ENCODE measurements around the gene COLGALT1.
A peak's percentile ranks its signal among the peaks of the same experiment; 100 is the strongest.
"Not testable (repeated sequence)": the region's sequence is repeated elsewhere in the genome, so short reads cannot be mapped to it uniquely, and the experiment has no call there.

COLGALT1 gene

DNA sequence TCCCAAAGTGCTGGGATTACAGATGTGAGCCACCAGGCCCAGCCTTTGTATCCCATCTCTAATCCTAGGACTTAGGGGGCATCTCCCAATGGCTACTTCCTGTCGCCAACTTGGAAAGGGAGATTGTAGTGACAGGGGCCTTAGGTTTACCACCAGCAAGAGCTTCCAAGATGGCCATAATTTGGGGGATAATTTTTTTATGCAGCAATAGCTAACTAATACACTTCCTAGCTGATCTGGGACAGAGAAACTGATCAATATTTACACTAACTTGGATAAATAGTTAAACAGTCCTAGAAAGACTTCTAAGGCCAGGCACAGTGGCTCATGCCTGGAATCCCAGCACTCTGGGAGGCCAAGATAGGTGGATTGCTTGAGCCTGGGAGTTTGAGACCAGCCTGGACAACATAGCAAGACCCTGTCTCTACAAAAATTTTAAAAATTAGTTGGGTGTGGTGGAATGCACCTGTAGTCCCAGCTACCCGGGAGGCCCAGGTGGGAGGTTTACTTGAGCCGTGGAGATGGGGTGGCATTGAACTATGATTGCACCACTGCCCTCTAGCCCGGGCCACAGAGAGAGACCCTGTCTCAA lies 5.3 kb upstream of the COLGALT1 start:
- Histone ChIP-seq H3K27ac (ENCODE audit: low read length) (no peak overlapping the region), H3K36me3 (ENCODE audit: insufficient read depth, low read depth, low read length) (no peaks in the 10 kb centered on the region), H3K4me3 (ENCODE audit: low read length) (no peak overlapping the region), H3K9me3 (ENCODE audit: insufficient read depth, low read depth, low read length) (no peaks in the 10 kb centered on the region), H3K9ac (ENCODE audit: low read depth, low read length) (no peak overlapping the region), H3K4me1 (ENCODE audit: insufficient read depth, low read length) (no peaks in the 10 kb centered on the region), H3K27me3 (ENCODE audit: insufficient read depth, low read length) (no peaks in the 10 kb centered on the region)

- H3K27me3 ChIP-seq (ENCODE audit: insufficient read depth, low read length), result not testable (repeated sequence)
These were observed 2.7 kb upstream of the COLGALT1 start for GRCh38 chr19:17552735-17553134.

GRCh38 chr19:17553256-17553655 lies 2.2 kb upstream of the COLGALT1 start:
- Histone ChIP-seq H3K27me3 (ENCODE audit: insufficient read depth, low read length) (no peaks in the 10 kb centered on the region), H3K27ac (ENCODE audit: low read length) (no peak overlapping the region), H3K4me3 (ENCODE audit: low read length) (no peak overlapping the region), H3K36me3 (ENCODE audit: insufficient read depth, low read depth, low read length) (no peaks in the 10 kb centered on the region), H3K9me3 (ENCODE audit: insufficient read depth, low read depth, low read length) (no peaks in the 10 kb centered on the region), H3K4me1 (ENCODE audit: insufficient read depth, low read length) (no peaks in the 10 kb centered on the region), H3K9ac (ENCODE audit: low read depth, low read length) (no peak overlapping the region)

More at GRCh38 chr19:17552735-17553134, 2.7 kb upstream of the COLGALT1 start:
- H3K4me1 ChIP-seq (ENCODE audit: insufficient read depth, low read length); H3K27ac ChIP-seq (ENCODE audit: low read length); H3K9me3 ChIP-seq (ENCODE audit: insufficient read depth, low read depth, low read length); H3K4me3 ChIP-seq (ENCODE audit: low read length); H3K9ac ChIP-seq (ENCODE audit: low read depth, low read length); H3K36me3 ChIP-seq (ENCODE audit: insufficient read depth, low read depth, low read length): not testable (repeated sequence)

DNA sequence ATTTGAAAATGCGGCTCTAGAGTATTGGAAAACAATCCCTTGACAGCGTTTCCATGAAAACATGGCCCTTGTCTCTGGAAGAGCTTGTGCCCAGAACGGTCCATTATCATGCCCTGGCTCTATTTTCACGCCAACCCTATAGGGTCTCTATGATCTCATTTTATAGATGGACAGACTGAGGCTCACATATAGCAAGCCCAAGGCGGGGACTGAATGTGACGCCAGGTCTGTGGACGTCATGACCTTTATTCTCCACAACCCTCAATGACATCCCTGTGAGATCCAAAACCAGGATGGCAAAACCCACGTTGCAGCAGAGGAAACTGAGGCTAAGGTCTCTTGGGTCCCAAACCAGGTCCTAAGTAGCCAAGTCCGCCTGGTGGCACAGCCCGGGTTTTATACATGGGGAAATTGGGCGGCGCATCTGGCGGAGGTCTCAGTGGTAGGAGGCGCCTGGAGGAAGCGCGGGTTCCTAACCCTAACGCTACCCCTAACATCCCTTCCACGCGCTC lies 425 bp upstream of the COLGALT1 start:
- H3K4me1 ChIP-seq (ENCODE audit: insufficient read depth, low read length), result no peaks in the 10 kb centered on the region

GRCh38 chr19:17555929-17556813 lies 722 bp downstream of the COLGALT1 start:
- Histone ChIP-seq H3K4me3 (ENCODE audit: low read length) (peak overlapping the region; percentile 80), H3K36me3 (ENCODE audit: insufficient read depth, low read depth, low read length) (peaks cover 16% of the 10 kb centered on the region), H3K27ac (ENCODE audit: low read length) (no peak overlapping the region), H3K4me1 (ENCODE audit: insufficient read depth, low read length) (no peaks in the 10 kb centered on the region), H3K27me3 (ENCODE audit: insufficient read depth, low read length) (no peaks in the 10 kb centered on the region), H3K9ac (ENCODE audit: low read depth, low read length) (peak overlapping the region; percentile 63; the same call in 1 of the 2 replicates), H3K9me3 (ENCODE audit: insufficient read depth, low read depth, low read length) (no peaks in the 10 kb centered on the region)

More for the DNA sequence above, 425 bp upstream of the COLGALT1 start:
- peak overlapping the region; percentile 80 for H3K4me3 ChIP-seq (ENCODE audit: low read length)
- peaks cover 9% of the 10 kb centered on the region for H3K36me3 ChIP-seq (ENCODE audit: insufficient read depth, low read depth, low read length)
- H3K27ac ChIP-seq (ENCODE audit: low read length), result no peak overlapping the region
- no peaks in the 10 kb centered on the region for H3K27me3 ChIP-seq (ENCODE audit: insufficient read depth, low read length)
- H3K9ac ChIP-seq (ENCODE audit: low read depth, low read length), result peak overlapping the region; percentile 20; the same call in 1 of the 2 replicates
- H3K9me3 ChIP-seq (ENCODE audit: insufficient read depth, low read depth, low read length), result no peaks in the 10 kb centered on the region

- no peaks in the 10 kb centered on the region for H3K4me1 ChIP-seq (ENCODE audit: insufficient read depth, low read length)
- H3K4me3 ChIP-seq (ENCODE audit: low read length), result no peak overlapping the region
- H3K9ac ChIP-seq (ENCODE audit: low read depth, low read length), result no peak overlapping the region
These were observed 1.5 kb downstream of the COLGALT1 start for GRCh38 chr19:17556995-17557394.

GRCh38 chr19:17557466-17557865 lies 2.0 kb downstream of the COLGALT1 start:
- Histone ChIP-seq H3K4me3 (ENCODE audit: low read length) (no peak overlapping the region), H3K36me3 (ENCODE audit: insufficient read depth, low read depth, low read length) (peaks cover 16% of the 10 kb centered on the region), H3K9ac (ENCODE audit: low read depth, low read length) (no peak overlapping the region), H3K9me3 (ENCODE audit: insufficient read depth, low read depth, low read length) (no peaks in the 10 kb centered on the region), H3K27ac (ENCODE audit: low read length) (no peak overlapping the region), H3K27me3 (ENCODE audit: insufficient read depth, low read length) (no peaks in the 10 kb centered on the region), H3K4me1 (ENCODE audit: insufficient read depth, low read length) (no peaks in the 10 kb centered on the region)

More at GRCh38 chr19:17556995-17557394, 1.5 kb downstream of the COLGALT1 start:
- Histone ChIP-seq H3K36me3 (ENCODE audit: insufficient read depth, low read depth, low read length) (peaks cover 16% of the 10 kb centered on the region), H3K27ac (ENCODE audit: low read length) (no peak overlapping the region), H3K27me3 (ENCODE audit: insufficient read depth, low read length) (no peaks in the 10 kb centered on the region), H3K9me3 (ENCODE audit: insufficient read depth, low read depth, low read length) (no peaks in the 10 kb centered on the region)

- H3K4me1 ChIP-seq (ENCODE audit: insufficient read depth, low read length), result no peaks in the 10 kb centered on the region
- no peak overlapping the region for H3K4me3 ChIP-seq (ENCODE audit: low read length)
- no peak overlapping the region for H3K9ac ChIP-seq (ENCODE audit: low read depth, low read length)
- no peaks in the 10 kb centered on the region for H3K9me3 ChIP-seq (ENCODE audit: insufficient read depth, low read depth, low read length)
- no peak overlapping the region for H3K27ac ChIP-seq (ENCODE audit: low read length)
- no peaks in the 10 kb centered on the region for H3K27me3 ChIP-seq (ENCODE audit: insufficient read depth, low read length)
- H3K36me3 ChIP-seq (ENCODE audit: insufficient read depth, low read depth, low read length), result peaks cover 16% of the 10 kb centered on the region
These were observed 4.8 kb downstream of the COLGALT1 start for GRCh38 chr19:17560205-17560595.

DNA sequence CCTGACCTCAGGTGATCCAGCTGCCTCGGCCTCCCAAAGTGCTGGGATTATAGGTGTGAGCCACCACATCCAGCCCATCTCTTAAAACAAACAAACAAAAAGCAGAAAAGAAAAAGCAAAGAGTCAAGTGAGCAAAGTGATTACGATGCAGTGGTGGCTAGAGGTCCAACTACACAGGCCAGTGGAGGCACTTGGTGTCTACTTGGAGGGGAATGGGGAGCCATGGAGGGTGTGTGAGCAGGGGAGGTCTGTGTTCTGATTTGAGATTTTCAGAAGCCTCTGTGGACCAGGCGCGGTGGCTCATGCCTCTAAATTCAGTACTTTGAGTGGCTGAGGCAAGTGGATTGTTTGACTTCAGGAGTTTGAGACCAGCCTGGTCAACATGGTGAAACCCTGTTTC lies 6.6 kb downstream of the COLGALT1 start:
- peaks cover 16% of the 10 kb centered on the region for H3K36me3 ChIP-seq (ENCODE audit: insufficient read depth, low read depth, low read length)
- H3K9ac ChIP-seq (ENCODE audit: low read depth, low read length), result no peak overlapping the region
- H3K4me3 ChIP-seq (ENCODE audit: low read length), result no peak overlapping the region

DNA sequence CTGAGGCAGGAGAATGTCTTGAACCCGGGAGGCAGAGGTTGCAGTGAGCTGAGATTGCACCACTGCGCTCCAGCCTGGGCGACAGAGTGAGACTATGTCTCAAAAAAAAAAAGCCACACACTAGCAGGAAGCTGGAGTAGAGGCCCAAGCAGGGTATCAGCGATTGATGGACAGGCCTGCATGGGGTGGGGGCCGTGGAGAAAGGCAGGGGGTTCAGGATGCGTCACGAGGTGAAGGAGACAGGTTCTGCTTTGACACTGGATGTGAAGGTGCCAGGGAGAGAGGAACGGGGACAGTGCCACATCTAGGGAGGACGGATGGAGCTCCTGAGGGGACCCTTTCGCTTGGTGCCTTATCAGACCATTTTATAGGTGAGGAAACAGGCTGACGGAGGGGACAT lies 7.1 kb downstream of the COLGALT1 start:
- Histone ChIP-seq H3K27me3 (ENCODE audit: insufficient read depth, low read length) (no peaks in the 10 kb centered on the region), H3K27ac (ENCODE audit: low read length) (no peak overlapping the region), H3K9ac (ENCODE audit: low read depth, low read length) (no peak overlapping the region), H3K36me3 (ENCODE audit: insufficient read depth, low read depth, low read length) (peaks cover 16% of the 10 kb centered on the region), H3K4me1 (ENCODE audit: insufficient read depth, low read length) (no peaks in the 10 kb centered on the region), H3K4me3 (ENCODE audit: low read length) (no peak overlapping the region), H3K9me3 (ENCODE audit: insufficient read depth, low read depth, low read length) (no peaks in the 10 kb centered on the region)

More for the DNA sequence above, 6.6 kb downstream of the COLGALT1 start:
- Histone ChIP-seq H3K27me3 (ENCODE audit: insufficient read depth, low read length) (no peaks in the 10 kb centered on the region), H3K9me3 (ENCODE audit: insufficient read depth, low read depth, low read length) (no peaks in the 10 kb centered on the region), H3K27ac (ENCODE audit: low read length) (no peak overlapping the region), H3K4me1 (ENCODE audit: insufficient read depth, low read length) (no peaks in the 10 kb centered on the region)

DNA sequence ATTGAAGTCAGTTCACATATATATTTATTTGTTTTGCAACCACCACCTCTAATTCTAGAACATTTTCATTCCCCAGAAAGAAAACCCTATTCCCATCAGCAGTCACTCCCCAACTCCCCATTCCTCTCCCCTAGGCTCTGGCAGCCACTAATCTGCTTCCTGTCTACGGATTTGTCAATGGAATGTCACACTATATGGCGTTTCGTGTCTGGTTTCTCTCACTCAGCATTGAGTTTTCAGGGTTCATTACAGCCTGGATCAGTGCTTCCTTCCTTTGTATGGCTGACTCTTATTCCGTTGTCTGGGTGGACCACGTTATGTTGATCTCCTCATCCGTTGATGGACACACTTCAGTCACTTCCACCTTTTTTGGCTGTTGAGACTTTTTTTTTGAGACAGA lies 9.3 kb downstream of the COLGALT1 start:
- no peaks in the 10 kb centered on the region for H3K9me3 ChIP-seq (ENCODE audit: insufficient read depth, low read depth, low read length)
- no peak overlapping the region for H3K27ac ChIP-seq (ENCODE audit: low read length)
- H3K9ac ChIP-seq (ENCODE audit: low read depth, low read length), result no peak overlapping the region
- no peaks in the 10 kb centered on the region for H3K27me3 ChIP-seq (ENCODE audit: insufficient read depth, low read length)
- peaks cover 29% of the 10 kb centered on the region for H3K36me3 ChIP-seq (ENCODE audit: insufficient read depth, low read depth, low read length)
- no peaks in the 10 kb centered on the region for H3K4me1 ChIP-seq (ENCODE audit: insufficient read depth, low read length)
- no peak overlapping the region for H3K4me3 ChIP-seq (ENCODE audit: low read length)

GRCh38 chr19:17565611-17566010 lies 10.2 kb downstream of the COLGALT1 start:
- H3K27me3 ChIP-seq (ENCODE audit: insufficient read depth, low read length), result no peaks in the 10 kb centered on the region
- H3K36me3 ChIP-seq (ENCODE audit: insufficient read depth, low read depth, low read length), result peaks cover 21% of the 10 kb centered on the region
- no peak overlapping the region for H3K9ac ChIP-seq (ENCODE audit: low read depth, low read length)
- no peaks in the 10 kb centered on the region for H3K9me3 ChIP-seq (ENCODE audit: insufficient read depth, low read depth, low read length)
- H3K4me3 ChIP-seq (ENCODE audit: low read length), result no peak overlapping the region
- H3K27ac ChIP-seq (ENCODE audit: low read length), result no peak overlapping the region
- no peaks in the 10 kb centered on the region for H3K4me1 ChIP-seq (ENCODE audit: insufficient read depth, low read length)

All from iPS-20b (cell line).